OCI-LY3 (cell line): ENCODE results near the gene STIM2.

Source experiments
- EZH2phosphoT487 ChIP-seq: fragments of 200-600 bp; shearing (Covaris generic); IDR thresholded peaks from 2 replicates; pipeline ENCODE4 v1.6.1; 2018; ENCODE audit warnings: antibody characterized with exemption, mixed run types, low read depth
- TF ChIP-seq, protein P1 (sequence below): fragments of 200-600, 300-600 bp; sonication (generic); IDR thresholded peaks from 2 replicates; pipeline ENCODE4 v1.5.1; 2014; ENCODE audit warnings: antibody characterized with exemption, low read length, low read depth

DNA sequence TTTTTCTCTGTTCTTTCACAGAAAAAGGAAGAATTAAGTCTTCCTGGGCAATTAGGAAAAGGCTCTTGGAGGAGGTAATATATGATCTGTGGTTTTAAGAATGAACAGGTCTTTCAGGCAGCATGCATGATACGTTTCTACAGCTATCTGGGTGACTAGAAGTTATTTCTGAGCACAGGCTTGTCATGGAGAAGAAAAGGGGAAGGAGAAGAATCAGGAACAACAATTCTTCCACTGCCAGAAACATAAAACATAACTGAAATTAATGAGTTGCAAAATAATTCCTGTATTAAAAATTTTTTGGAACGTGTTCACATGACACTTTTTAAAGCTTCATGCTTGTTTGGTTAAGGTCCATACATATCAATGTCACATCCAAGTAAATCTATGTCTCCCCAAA is 17.7 kb upstream of the STIM2 start:
- TF ChIP-seq EZH2phosphoT487 = no peak
- TF ChIP-seq, protein P1, sequence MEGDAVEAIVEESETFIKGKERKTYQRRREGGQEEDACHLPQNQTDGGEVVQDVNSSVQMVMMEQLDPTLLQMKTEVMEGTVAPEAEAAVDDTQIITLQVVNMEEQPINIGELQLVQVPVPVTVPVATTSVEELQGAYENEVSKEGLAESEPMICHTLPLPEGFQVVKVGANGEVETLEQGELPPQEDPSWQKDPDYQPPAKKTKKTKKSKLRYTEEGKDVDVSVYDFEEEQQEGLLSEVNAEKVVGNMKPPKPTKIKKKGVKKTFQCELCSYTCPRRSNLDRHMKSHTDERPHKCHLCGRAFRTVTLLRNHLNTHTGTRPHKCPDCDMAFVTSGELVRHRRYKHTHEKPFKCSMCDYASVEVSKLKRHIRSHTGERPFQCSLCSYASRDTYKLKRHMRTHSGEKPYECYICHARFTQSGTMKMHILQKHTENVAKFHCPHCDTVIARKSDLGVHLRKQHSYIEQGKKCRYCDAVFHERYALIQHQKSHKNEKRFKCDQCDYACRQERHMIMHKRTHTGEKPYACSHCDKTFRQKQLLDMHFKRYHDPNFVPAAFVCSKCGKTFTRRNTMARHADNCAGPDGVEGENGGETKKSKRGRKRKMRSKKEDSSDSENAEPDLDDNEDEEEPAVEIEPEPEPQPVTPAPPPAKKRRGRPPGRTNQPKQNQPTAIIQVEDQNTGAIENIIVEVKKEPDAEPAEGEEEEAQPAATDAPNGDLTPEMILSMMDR = no peak
